Raji (cell line): ENCODE results near the gene SIT1.
A peak's percentile ranks its signal among the peaks of the same experiment; 100 is the strongest.

ENCODE experiments used
- POLR2A ChIP-seq: IDR thresholded peaks from 2 replicates; pipeline ENCODE4 v1.6.1; 2011; ENCODE audit warnings: low read depth, low read length, control low read depth; ENCODE audit not compliant: insufficient read depth

SIT1 gene

GRCh38 chr9:35673132-35674024, 22.6 kb upstream of the SIT1 start, which contains the start of gene CA9:
Gene CA9, plus strand, starts transcription at chr9:35673928. Its CDS starts 32 bp downstream, at chr9:35673960.
- no peak for TF ChIP-seq POLR2A

GRCh38 chr9:35669331-35670145, 18.8 kb upstream of the SIT1 start:
- no peak for TF ChIP-seq POLR2A

DNA sequence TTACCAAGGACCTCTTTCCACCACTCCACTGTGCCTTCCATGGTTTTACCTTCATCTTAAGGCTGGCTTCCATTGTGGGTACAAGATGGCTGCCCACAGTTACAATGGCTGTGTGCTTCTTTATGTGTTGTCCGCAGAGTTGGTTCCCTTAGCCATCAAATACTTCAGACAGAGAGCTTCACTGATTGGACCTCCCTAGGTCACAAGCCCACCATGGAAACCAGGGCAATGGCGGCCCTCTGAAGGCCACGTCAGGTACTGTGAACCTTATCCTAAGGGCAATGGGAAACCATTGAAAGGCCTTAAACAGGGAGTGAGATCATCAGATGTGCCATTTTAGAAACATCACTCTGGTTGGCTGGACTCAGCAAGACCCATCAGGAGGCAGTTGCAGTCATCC, 17.2 kb upstream of the SIT1 start:
- TF ChIP-seq POLR2A = no peak

GRCh38 chr9:35666549-35666948, 15.8 kb upstream of the SIT1 start:
- no peak for TF ChIP-seq POLR2A

DNA sequence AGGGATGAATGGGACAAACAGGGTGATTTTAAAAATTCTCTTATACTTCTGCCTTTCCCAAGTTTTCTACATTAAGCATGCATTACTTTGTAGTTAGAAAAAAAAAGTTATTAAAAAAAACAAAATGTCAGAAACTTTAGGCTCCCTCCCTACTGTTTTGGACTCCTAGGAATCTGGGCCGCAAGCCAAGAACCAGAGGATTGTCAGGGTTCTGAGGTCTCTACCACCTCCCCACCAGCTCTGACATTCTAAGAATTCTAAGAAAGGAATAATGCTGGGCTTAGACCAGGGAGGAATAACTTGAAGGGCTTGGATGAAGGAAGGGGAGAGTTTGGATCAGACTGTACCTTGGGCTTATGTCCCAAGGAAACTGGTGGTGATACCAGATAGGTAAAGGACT, 15.3 kb upstream of the SIT1 start:
- no peak for TF ChIP-seq POLR2A

DNA sequence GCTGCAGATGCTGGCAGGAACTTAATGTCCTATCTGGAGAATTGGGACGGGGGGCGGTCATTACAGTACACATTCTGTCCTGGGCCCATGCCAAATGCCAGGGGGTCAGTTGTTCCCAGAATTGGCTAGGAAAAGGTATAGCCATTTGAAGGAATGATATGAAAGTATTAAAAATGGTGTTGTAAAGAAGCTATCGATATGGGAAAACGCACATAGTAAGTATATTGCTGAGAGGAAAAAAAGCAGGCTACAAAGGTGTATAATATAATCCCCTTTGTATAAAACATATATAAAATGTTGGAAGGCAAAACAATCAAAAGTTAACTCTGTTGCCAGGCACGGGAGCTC, 14.7 kb upstream of the SIT1 start:
- no peak for TF ChIP-seq POLR2A

- peak; percentile 70 for TF ChIP-seq POLR2A
These were observed 14.1 kb upstream of the SIT1 start, which contains the start of gene ARHGEF39 for GRCh38 chr9:35664531-35665470. Gene ARHGEF39, minus strand, starts transcription at chr9:35665195. Its CDS starts 26 bp downstream, at chr9:35665169.

DNA sequence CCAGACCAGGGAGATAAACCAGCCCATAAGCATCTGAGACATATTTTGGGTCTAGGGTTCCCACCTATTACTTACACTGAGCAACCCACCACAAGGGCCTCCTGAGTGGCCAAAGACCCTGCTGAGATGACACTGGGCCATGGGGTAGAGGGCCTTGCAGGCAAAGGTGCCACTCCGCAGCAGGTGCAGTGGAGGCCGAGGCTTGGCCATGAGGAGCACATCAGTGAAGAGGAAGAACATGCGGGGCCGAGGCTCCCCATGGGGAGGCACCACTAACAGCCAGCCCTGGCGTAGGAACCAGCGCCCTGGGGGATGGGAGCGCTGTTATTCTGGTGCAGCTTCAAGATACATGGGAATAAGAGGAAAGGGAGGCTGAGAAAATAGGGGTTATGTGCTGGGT, 11.7 kb upstream of the SIT1 start:
- TF ChIP-seq POLR2A = no peak

DNA sequence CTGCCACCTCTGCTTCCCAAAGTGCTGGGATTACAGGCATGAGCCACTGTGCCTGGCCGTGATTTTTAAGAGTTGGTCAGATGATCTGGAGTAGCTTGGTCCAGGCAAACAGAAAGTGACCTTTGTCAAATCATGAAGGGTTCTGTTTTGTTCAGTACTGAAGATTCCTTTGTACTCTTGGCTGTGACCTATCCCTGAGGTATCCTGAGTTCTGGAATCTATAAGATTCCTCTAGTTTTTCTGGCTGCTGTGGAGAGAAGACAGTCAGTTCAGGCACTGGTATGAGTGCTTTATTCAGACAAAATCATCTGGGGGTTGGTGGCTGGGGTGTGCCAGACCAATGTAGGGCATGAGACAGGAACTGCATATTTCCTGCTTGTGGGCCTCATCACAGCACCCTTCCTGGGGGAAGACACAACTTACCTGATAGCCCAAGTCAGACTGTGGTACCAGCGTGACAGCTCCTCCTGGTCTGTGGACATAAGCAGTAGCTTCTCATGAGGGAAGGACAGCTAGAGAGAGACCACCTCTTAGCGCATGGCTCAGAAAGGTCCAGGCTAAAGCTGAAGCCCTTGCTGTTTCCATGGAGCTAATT, 11.1 kb upstream of the SIT1 start:
- no peak for TF ChIP-seq POLR2A

- no peak for TF ChIP-seq POLR2A
These were observed 10.3 kb upstream of the SIT1 start for GRCh38 chr9:35660966-35661415.

GRCh38 chr9:35659340-35659739, 8.6 kb upstream of the SIT1 start:
- TF ChIP-seq POLR2A = no peak

GRCh38 chr9:35658968-35659220, 8.2 kb upstream of the SIT1 start:
- TF ChIP-seq POLR2A = no peak

DNA sequence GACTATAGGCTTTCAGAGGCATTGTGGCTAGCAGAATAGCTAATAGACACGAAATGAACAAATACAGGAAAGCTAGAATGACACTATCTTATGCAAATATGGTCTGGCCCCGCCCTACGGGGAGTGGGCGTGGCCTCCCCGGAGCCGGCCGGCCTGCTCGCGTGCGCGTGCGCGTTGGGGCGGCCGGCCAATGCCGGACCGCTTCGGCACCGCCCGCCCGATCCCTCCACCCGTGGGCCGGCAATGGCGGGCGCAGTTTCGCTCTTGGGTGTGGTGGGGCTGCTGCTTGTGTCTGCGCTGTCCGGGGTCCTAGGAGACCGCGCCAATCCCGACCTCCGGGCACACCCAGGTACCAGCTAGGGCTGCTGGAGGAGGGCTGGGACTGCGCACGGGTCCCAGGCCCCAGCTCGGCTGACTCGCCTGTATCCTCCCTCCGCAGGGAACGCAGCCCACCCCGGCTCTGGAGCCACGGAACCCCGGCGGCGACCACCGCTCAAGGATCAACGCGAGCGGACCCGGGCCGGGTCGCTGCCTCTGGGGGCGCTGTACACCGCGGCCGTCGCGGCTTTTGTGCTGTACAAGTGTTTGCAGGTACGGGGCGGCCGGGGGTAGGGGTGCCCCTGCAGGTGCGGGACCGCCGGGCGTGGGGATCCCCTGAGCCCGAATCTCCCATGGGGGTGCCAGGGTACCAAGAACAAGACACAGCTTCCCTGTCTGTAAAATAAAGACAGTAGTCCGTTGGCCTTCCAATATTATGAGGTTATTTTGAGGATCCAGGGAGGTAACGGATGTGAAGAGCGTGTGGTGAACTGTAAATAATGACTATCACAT, 7.6 kb upstream of the SIT1 start, which contains the start of gene CCDC107:
Gene CCDC107 (plus strand): TSS at position 156 of the 831 bp plus-strand sequence. CDS start 88 bp downstream, at position 244.
- peak; percentile 61 for TF ChIP-seq POLR2A
